ENCODE data around the gene ATF7IP2. TPM values are rescaled to one million over a fixed set of nuclear protein-coding genes. Genes with fewer than 3 reads are reported as not detected.

Gene ATF7IP2
- total and polyA plus RNA-seq, 9 of the 15 experiments (the other 6 are each of a cell fraction or from before 2014, with no cell fraction given): 131 to 515 (median 196) TPM

DNA sequence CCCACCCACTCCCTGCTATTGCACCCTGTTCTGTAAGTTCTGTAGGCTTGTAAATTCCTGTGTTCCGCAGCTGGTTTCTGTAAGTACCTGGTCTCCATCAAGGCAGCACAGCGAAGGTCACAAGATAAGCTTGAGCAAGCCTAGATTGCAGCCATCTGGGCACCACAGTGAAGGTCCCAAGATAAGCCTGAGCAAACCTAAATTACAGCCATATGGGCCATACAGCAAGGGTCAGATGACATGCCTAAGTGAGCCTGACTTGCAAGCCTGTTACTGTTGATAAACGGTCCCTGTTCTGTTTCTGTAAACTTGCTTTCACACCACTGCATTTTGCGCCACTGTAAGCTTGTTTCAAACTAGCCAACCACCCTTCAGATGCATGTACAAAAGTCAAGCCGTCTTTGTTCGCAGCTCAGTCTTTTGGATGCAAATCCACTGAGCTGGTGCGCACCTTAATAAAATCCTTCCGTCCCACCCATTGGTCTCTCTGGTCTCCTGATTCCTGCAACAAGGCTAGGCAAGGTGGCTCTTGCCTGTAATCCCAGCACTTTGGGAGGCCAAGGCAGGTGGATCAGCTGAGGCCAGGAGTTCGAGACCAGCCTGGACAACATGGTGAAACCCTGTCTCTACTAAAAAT, 42.6 kb upstream of the ATF7IP2 start (continued):
- TF ChIP-seq, protein P1, sequence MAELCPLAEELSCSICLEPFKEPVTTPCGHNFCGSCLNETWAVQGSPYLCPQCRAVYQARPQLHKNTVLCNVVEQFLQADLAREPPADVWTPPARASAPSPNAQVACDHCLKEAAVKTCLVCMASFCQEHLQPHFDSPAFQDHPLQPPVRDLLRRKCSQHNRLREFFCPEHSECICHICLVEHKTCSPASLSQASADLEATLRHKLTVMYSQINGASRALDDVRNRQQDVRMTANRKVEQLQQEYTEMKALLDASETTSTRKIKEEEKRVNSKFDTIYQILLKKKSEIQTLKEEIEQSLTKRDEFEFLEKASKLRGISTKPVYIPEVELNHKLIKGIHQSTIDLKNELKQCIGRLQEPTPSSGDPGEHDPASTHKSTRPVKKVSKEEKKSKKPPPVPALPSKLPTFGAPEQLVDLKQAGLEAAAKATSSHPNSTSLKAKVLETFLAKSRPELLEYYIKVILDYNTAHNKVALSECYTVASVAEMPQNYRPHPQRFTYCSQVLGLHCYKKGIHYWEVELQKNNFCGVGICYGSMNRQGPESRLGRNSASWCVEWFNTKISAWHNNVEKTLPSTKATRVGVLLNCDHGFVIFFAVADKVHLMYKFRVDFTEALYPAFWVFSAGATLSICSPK (IDR thresholded peaks at IDR 0.05; ENCODE audit: borderline replicate concordance): no peak
- TF ChIP-seq, protein P2, sequence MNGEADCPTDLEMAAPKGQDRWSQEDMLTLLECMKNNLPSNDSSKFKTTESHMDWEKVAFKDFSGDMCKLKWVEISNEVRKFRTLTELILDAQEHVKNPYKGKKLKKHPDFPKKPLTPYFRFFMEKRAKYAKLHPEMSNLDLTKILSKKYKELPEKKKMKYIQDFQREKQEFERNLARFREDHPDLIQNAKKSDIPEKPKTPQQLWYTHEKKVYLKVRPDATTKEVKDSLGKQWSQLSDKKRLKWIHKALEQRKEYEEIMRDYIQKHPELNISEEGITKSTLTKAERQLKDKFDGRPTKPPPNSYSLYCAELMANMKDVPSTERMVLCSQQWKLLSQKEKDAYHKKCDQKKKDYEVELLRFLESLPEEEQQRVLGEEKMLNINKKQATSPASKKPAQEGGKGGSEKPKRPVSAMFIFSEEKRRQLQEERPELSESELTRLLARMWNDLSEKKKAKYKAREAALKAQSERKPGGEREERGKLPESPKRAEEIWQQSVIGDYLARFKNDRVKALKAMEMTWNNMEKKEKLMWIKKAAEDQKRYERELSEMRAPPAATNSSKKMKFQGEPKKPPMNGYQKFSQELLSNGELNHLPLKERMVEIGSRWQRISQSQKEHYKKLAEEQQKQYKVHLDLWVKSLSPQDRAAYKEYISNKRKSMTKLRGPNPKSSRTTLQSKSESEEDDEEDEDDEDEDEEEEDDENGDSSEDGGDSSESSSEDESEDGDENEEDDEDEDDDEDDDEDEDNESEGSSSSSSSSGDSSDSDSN (IDR thresholded peaks at IDR 0.05; ENCODE audit: borderline replicate concordance in 1 of 2, low read depth in 2 of 2, low read length in 2 of 2): no peak
- TF ChIP-seq NFXL1 (CRISPR knock-in tag; IDR thresholded peaks at IDR 0.05) (no peak), MYC (IDR thresholded peaks at IDR 0.05; ENCODE audit: low read depth, low read length) (no peak), MYC (CRISPR knock-in tag; IDR thresholded peaks at IDR 0.05; ENCODE audit: borderline replicate concordance, low read depth) (no peak), ZBTB5 (IDR thresholded peaks at IDR 0.05) (no peak), ELF4 (CRISPR knock-in tag; IDR thresholded peaks at IDR 0.05) (no peak), RBM14 (IDR thresholded peaks at IDR 0.05; ENCODE audit: borderline replicate concordance, insufficient read depth, low read depth, low read length) (no peak), CHD1 (IDR thresholded peaks at IDR 0.05; ENCODE audit: low read length) (no peak), MTF1 (CRISPR knock-in tag; IDR thresholded peaks at IDR 0.05; ENCODE audit: borderline replicate concordance) (no peak), ZNF184 (CRISPR knock-in tag; IDR thresholded peaks at IDR 0.05) (no peak)
- TF ChIP-seq, protein P3, sequence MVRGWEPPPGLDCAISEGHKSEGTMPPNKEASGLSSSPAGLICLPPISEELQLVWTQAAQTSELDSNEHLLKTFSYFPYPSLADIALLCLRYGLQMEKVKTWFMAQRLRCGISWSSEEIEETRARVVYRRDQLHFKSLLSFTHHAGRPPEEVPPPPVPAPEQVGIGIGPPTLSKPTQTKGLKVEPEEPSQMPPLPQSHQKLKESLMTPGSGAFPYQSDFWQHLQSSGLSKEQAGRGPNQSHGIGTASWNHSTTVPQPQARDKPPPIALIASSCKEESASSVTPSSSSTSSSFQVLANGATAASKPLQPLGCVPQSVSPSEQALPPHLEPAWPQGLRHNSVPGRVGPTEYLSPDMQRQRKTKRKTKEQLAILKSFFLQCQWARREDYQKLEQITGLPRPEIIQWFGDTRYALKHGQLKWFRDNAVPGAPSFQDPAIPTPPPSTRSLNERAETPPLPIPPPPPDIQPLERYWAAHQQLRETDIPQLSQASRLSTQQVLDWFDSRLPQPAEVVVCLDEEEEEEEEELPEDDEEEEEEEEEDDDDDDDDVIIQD (CRISPR knock-in tag; IDR thresholded peaks at IDR 0.05): no peak
- TF ChIP-seq, protein P4, sequence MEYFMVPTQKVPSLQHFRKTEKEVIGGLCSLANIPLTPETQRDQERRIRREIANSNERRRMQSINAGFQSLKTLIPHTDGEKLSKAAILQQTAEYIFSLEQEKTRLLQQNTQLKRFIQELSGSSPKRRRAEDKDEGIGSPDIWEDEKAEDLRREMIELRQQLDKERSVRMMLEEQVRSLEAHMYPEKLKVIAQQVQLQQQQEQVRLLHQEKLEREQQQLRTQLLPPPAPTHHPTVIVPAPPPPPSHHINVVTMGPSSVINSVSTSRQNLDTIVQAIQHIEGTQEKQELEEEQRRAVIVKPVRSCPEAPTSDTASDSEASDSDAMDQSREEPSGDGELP (CRISPR knock-in tag; IDR thresholded peaks at IDR 0.05; ENCODE audit: borderline replicate concordance): peak; percentile 46; the same call in 1 of the 2 replicates
